Motor neuron (in vitro differentiated cells): Measurements from ENCODE around the gene TBCD. TPM values are rescaled to one million over a fixed set of nuclear protein-coding genes. Genes with fewer than 3 reads are reported as not detected.

ENCODE experiments used
- ATAC-seq, 8 experiments: fragments of 200-7000 bp; cut with Tn5 transposase; replicated peaks in 6 of 8; 2 replicates each; pipeline ENCODE4 v1.8.0; 2021; ENCODE audit warnings: mild to moderate bottlenecking in 8 of 8, moderate library complexity in 8 of 8
- H3K27ac ChIP-seq, 2 donors: fragments of 250-450 bp; sonication (Bioruptor Pico); 2 replicates each; pipeline ENCODE4 v1.9.0; 2021; ENCODE audit warnings: antibody characterized with exemption in 2 of 2, mild to moderate bottlenecking in 2 of 2, moderate library complexity in 1 of 2
- H3K4me1 ChIP-seq, 2 donors: fragments of 250-450 bp; sonication (Bioruptor Pico); replicated peaks in 1 of 2; 2 replicates each; pipeline ENCODE4 v1.6.1; 2021; ENCODE audit warnings: antibody characterized with exemption in 2 of 2, mild to moderate bottlenecking in 2 of 2, moderate library complexity in 1 of 2
- H3K4me3 ChIP-seq, 5 donors: fragments of 250-450 bp; sonication (Bioruptor Pico); 2 replicates each; pipeline ENCODE4 v1.9.0; 2021; ENCODE audit warnings: antibody characterized with exemption in 5 of 5, mild to moderate bottlenecking in 5 of 5, moderate library complexity in 4 of 5
- WGBS, 10 experiments: fragments of 450-650 bp; shearing (Covaris generic); methylation state at CpG; one replicate each; pipeline ENCODE4 v1.0.0; 2022; 5-methylcytosine and 5-hydroxymethylcytosine counted together
- in situ Hi-C, 9 experiments: fragments of 400-800 bp; cut with MboI; loops; one replicate each; pipeline ENCODE4 v1.15.0; 2021; ENCODE audit warnings: low sequenced_read_pairs in 9 of 9, low pct_unique_long_range_greater_than_20kb in 2 of 9; ENCODE audit not compliant: unreplicated experiment in 9 of 9
- total RNA-seq, 8 experiments: library from RNA; unstranded; fragments of 300-600 nt; gene quantifications; 2 replicates each; pipeline versions ENCODE4 v1.2.3 to v1.2.4, GENCODE V29; 2022

TBCD gene
- total RNA-seq, 8 experiments from 2014 or later = 27.2 to 94.3 (median 47.2) TPM

DNA sequence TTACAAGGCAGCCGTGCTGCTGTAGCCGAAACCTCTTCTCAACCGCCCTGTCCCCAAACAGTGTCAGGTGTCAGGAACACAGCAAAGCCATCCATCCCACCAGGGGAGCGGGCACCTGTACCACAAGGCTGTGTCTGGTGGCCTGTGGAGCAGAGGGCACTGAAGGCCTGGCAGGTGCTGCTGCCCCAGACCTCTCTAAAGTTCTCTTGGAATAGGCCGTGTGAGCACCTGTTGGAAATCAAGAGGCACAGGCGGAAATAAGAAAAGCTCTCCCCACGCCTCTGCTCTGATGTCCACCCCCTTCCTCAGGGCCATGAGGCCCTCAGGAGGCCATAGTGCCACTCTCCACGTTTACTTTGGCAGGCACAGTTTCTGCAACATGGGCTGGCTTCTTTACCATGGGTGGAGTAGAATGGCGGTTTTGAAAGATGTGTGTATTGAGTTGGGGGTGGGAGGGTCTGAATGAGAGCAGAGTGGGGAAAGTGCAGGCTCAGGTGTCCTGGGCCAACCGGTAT is 187.8 kb downstream of the TBCD start:
- ATAC-seq = no peak
- H3K27ac ChIP-seq = peak overlapping the region in 1 of 2 donors; percentile 65
- H3K4me3 ChIP-seq = no peak overlapping the region
- 100% methylated on average over 1 of the region's 10 CpGs; no CpG with 5 or more reads in 9 of the 10 experiments for WGBS, 10 experiments
- in situ Hi-C loops = no loop called here
- H3K4me1 ChIP-seq = no peaks in the 10 kb centered on the region

DNA sequence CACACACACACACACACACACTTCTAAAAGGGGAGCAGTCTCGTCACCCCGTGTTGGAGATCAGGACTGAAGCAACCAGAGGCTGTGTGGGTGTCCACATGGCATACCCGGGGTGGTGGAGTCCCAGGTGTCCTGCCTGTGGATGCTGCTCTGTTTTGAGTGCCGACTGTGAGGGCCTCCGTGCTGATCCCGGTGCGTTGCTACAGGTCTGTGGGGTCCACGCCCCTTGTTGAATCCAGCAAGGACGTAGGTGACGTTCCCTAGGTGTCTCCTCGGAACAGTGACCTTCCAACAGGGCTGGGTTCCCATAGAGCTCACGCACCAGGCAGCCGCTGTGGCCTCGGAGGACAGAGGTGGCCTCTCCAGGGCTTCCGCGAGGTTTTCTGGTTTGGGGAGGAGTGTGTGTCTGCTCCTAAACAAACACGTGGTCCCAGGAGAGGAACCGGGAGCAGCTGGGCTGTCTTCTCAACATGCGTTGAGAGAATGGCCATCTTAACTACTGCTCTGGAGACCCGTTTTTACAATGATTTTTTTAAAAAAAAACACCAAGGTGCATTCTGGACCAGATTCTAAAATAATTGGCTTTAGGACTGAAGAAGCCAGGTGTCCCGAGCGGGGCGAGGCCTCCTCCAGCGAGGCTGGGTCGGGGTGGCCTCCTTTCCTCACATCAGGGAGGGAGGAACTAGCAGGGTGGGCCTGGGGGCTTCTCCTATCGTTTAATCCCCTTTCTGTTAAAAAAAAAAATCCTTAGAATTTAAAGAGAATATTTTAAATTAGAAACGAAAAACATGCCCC is 188.6 kb downstream of the TBCD start:
- Histone ChIP-seq H3K27ac (no peak overlapping the region), H3K4me1 (no peaks in the 10 kb centered on the region), H3K4me3 (no peak overlapping the region)
- 67 to 100% (median 91%) methylated on average over 1 to 15 of the region's 27 CpGs for WGBS, 10 experiments
- in situ Hi-C loops = no loop called here
- no peak for ATAC-seq

DNA sequence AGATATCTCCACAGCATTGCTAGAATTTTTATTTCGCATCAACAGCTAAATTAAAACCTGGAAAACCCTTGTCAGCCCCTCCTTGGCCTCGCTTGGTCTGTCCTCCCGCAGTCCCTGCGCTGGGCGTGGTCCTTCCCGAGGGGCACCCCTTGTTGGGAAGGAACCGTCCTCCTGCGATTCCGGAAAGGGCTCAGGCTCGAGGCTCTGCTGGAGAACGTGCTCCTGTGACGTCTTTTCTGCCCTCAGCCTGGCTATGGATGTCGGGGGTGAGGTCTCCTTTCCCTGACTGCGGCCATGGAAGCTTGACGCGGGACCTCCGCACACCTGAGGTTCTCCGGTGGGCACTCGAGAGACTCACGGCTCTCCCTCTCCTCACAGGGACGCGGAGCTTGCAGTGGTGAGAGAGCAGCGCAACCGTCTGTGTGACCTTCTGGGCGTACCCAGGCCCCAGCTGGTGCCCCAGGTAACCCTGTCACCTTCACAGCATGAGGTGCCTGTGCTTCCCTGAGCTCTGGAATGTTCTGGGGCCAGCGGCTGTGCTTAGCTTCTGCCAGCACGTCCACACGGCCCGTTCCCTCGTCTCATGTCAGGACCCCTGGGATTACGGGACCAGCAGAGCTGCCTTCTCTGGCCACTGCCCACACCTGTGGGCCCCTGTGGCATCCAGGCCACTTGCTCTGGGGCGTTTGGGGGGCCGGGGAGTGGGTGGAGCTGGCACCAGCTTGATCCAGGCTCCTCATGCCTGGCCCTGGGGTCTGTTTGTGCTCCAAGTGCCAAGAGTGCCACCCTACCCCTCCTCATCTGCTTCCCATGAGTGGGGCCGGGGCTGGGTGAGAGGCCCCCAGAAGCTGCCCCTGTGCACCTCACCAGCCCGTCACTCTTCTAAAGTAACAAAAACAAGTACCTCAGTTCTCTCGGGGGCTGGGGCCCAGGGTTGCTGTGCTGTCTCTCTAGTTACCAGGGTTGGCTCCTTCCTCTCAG is 189.4 kb downstream of the TBCD start:
- 85 to 100% (median 94%) methylated on average over 1 to 14 of the region's 36 CpGs; no CpG with 5 or more reads in 1 of the 10 experiments for WGBS, 10 experiments
- Histone ChIP-seq H3K27ac (no peak overlapping the region), H3K4me3 (no peak overlapping the region), H3K4me1 (no peaks in the 10 kb centered on the region)
- in situ Hi-C loops = no loop called here
- ATAC-seq = no peak

DNA sequence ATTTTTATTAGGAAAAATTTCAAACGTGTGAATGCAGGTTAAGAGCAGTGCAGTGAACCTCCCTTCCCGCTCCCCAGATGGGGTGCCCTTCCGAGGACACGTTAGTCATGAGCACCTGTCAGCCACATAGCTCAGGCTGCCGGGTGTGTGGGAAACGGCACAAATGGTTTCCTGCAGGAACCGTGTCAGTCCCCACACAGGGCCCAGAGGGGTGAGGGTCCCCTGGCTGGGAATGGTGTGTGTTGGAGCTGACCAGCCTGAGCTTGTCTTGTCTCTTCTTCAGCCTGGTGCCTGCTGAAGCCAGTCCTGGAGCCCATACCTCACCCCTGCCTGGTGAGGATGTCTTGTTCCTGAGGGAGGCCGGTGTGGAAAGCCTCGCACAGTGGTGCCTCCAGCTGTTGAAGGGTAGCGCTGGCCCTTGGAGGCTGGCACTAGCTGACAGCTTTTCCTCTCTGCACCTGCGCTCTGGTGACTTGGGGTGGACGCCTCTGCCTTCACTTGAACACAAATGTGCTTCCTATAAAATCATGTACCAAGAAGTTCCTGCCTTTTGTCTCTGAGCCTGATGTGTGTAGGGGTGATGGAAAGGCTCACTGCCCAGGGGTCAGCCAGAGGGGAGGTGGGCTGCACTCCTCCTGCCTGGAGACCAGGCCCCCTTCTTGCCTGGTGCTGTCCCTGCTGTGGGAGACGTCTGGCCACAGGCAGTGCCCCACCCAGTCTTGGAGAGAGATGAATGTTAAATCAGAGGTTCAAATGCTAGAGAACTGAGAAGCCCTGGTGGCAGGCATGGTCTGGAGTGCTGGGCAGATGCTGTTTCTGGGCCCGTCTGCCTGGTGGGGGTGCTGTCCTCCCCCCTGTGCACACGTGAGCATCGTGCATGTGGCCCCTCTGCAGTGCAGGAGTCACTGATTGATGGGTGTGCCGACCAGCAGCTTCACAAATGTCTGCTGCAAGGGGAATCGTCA is 190.6 kb downstream of the TBCD start:
- in situ Hi-C loops = no loop called here
- ATAC-seq = peak in 1 of 8 experiments; percentile 18
- Histone ChIP-seq H3K27ac (no peak overlapping the region), H3K4me3 (no peak overlapping the region), H3K4me1 (no peaks in the 10 kb centered on the region)
- 20 to 100% (median 97%) methylated on average over 1 to 8 of the region's 18 CpGs; no CpG with 5 or more reads in 2 of the 10 experiments for WGBS, 10 experiments

DNA sequence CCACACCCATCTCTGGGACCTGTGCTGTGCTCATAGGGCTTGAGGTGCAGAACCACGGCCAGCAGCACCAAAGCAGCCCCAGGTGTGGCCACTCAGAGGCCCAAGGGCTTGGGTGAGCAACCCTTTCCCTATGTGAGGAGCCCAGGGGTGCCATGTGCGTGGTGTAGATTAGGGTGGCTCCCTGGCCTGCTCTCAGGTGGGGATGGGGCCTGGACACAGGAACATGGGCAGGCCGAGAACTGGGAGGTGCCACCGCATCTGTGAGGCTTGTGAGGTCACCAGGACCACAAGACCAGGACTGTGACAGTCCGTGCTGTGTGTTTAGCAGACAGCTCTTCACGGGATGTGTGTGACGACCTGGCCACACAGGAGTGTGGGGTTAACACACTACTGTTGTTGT is 191.5 kb downstream of the TBCD start:
- no peak overlapping the region for H3K4me3 ChIP-seq
- H3K4me1 ChIP-seq = no peaks in the 10 kb centered on the region
- ATAC-seq = no peak
- H3K27ac ChIP-seq = no peak overlapping the region
- in situ Hi-C loops = no loop called here
- 100% methylated on average over 2 to 4 of the region's 7 CpGs; no CpG with 5 or more reads in 6 of the 10 experiments for WGBS, 10 experiments

DNA sequence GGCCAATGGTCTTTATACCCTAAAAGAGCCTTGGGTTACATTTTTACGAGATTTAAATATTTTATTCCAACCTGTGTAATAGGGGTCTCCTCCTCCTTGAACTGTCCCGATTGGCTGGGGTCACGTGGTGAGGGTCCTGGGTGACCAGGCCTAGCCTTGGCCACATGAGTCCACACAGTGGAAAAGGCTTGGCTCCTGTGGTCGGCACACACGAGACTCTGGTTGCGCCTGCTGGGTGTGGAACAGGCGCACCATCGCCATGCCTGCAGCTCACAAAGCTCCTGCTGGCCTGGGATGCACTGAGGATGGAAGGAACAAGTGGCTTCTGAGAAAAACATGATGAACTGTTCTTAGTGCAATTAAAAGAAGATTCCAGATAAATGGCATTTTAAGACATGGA is 191.9 kb downstream of the TBCD start:
- H3K4me1 ChIP-seq = no peaks in the 10 kb centered on the region
- no peak overlapping the region for H3K27ac ChIP-seq
- WGBS, 10 experiments = 60 to 100% (median 90%) methylated on average over 1 to 8 of the region's 8 CpGs; no CpG with 5 or more reads in 2 of the 10 experiments
- in situ Hi-C loops = no loop called here
- no peak for ATAC-seq
- no peak overlapping the region for H3K4me3 ChIP-seq

DNA sequence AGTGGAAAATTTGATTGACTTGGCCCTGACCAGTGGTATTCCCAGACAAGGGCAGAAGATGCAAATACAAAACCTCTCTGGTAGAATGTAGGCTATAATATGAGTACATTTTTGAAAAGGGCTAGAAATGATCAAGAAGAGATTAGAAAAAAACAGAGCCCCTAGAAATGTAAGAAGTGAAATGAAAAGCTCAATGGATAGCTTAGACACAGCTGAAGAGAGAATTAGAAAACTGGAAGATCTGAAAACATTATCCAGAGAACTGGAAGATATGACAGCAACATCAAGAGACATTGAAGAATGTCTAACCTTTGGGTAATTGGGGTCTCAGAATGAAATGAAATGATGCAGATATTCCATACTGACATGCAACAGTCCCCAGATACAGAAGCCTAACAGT is 193.1 kb downstream of the TBCD start:
- Histone ChIP-seq H3K27ac (no peak overlapping the region), H3K4me3 (no peak overlapping the region), H3K4me1 (no peaks in the 10 kb centered on the region)
- in situ Hi-C loops = no loop called here
- ATAC-seq = no peak

DNA sequence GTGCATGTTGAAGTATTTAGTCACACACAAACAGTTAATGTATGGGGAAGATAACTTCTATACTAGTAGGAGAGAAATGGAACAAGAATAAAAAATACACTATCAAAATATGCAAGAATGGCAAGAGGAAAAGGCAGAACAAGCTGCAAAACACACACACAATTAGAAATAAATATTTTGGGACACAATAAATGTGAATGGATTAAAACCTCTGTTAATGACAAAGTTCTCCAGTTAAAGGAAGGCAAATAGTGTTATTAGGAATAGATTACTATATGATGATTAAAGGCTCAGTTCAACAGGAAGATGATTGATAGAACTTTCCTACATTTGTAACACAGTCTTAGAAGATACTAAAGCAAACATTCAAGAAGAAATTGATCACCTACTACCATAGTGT is 194.2 kb downstream of the TBCD start:
- no peak for ATAC-seq
- no peak overlapping the region for H3K27ac ChIP-seq
- in situ Hi-C loops = no loop called here
- no peak overlapping the region for H3K4me3 ChIP-seq
- no peaks in the 10 kb centered on the region for H3K4me1 ChIP-seq

DNA sequence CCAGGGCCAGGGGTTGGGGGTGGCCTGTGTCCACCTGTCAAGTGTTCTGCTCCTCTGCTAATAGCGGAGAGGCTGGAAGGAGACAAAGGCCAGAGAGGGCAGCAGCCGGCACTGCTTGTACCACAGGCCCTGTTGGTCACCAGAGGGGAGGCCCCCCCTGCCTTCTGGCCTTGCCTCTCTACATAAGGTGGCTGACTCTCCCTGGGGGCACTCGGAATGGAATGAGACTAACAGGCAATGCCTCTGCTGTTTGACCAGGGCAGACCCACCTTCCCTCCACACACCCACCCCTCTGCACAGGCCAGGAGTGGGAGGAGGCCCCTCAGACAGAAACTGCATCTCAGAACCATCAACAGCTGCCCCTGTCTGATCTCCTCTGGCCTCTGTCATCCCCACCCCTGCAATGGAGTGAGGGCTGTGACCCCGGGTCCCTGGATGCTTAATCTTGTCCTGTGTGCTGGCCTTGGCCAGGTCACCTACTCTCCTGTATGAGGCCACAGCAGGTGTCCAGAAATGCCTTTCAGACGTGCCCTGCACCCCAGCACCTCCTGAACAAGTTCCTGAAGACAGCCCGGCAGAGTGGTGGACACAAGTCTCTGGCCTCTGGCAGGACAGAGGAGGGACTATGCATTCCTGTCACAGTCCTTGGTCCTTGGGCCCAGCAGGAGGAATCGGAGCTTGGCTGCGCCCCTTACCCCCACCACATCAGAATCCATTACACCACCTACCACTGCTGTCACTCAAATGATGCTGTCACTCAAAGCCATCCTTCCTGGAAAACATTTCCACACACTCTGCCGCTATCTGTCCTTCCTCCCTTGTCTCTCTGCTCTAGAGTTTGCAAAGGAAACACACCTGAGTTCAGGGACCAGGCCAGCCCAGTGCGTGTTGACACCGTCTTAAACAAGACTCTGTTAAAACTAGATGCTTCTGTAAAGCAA is 195.5 kb downstream of the TBCD start:
- Histone ChIP-seq H3K4me3 (no peak overlapping the region), H3K4me1 (no peaks in the 10 kb centered on the region), H3K27ac (no peak overlapping the region)
- in situ Hi-C loops = no loop called here
- ATAC-seq = no peak
- WGBS, 10 experiments = 67 to 100% (median 100%) methylated on average over 1 to 5 of the region's 11 CpGs; no CpG with 5 or more reads in 3 of the 10 experiments

DNA sequence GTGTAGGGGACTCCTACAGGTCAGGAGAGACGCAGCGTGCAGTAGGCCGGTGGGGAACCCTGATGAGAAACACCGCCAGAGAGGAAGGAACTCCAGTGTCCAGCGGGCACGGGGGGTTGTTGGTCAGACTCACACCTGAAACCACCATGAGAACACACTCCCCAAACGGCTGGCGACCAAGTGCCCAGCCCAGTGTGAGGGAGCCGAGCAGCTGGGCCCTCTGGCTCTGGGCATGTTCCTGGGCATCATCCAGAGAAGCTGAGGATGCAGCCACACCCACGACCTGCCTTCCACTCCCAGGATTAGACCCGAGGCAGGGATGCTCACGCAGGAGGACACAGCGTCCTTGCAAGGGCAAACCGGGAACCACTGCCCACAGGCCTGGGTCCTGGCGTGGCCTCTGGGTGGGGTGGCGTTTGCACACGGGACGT is 196.2 kb downstream of the TBCD start:
- ATAC-seq = no peak
- WGBS, 10 experiments = 80 to 98% (median 93%) methylated on average over 1 to 11 of the region's 18 CpGs; no CpG with 5 or more reads in 4 of the 10 experiments
- no peak overlapping the region for H3K4me3 ChIP-seq
- in situ Hi-C loops = no loop called here
- no peaks in the 10 kb centered on the region for H3K4me1 ChIP-seq
- H3K27ac ChIP-seq = no peak overlapping the region

DNA sequence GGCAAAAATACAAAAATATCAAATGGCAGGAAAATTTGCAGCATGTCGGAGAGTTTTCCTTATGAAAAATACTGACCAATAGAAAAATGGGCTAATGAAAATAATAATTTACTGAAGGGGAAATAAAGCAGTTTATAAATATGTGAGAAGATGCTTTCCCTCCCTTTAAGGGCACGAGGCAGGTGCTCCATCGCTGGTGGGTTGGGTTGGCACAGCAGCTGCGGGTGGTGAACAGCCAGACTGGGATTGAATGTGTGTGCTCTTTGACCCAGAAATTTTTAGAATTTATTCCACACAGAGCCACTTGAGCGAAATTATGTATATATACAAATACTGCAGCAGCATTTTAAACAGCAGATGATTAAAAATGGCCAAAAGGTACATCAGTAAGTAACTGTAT is 197.1 kb downstream of the TBCD start:
- no peak for ATAC-seq
- H3K4me1 ChIP-seq = no peaks in the 10 kb centered on the region
- H3K4me3 ChIP-seq = no peak overlapping the region
- in situ Hi-C loops = no loop called here
- WGBS, 10 experiments = 87 to 100% (median 99%) methylated on average over 1 to 5 of the region's 5 CpGs
- no peak overlapping the region for H3K27ac ChIP-seq
